Heart left ventricle (tissue), 16 donors: ENCODE measurements around the gene LVRN. TPM values are rescaled to one million over a fixed set of nuclear protein-coding genes. Genes with fewer than 3 reads are reported as not detected.

Experiments
- ATAC-seq, 4 donors: fragments of 200-7000 bp; cut with Tn5 transposase; one replicate each; pipeline ENCODE4 v1.9.1; 2020 to 2022; ENCODE audit warnings: moderate library complexity in 4 of 4, mild to moderate bottlenecking in 3 of 4, moderate number of reproducible peaks in 1 of 4
- DNase-seq, 5 donors: peaks; one replicate each; pipeline ENCODE4 v3.0.0-alpha.2; 2020
- H3K27ac ChIP-seq, 12 donors: fragments of 200-600 bp; sonication (generic) in 4 of 12; one replicate each; pipeline versions ENCODE4 v1.5.0 to v1.8.0; 2016 to 2022; ENCODE audit warnings: mild to moderate bottlenecking in 2 of 12
- H3K27me3 ChIP-seq, 9 donors: fragments of 200-600 bp; sonication (generic) in 2 of 9; one replicate each; pipeline versions ENCODE4 v1.5.1 to v1.8.0; 2016 to 2022; ENCODE audit warnings: mild to moderate bottlenecking in 3 of 9
- H3K36me3 ChIP-seq, 9 donors: fragments of 200-600 bp; sonication (generic) in 2 of 9; one replicate each; pipeline versions ENCODE4 v1.5.0 to v1.8.0; 2018 to 2022; ENCODE audit warnings: mild to moderate bottlenecking in 2 of 9
- H3K4me1 ChIP-seq, 12 donors: fragments of 200-600 bp; sonication (generic) in 4 of 12; one replicate each; pipeline versions ENCODE4 v1.5.0 to v1.8.0; 2016 to 2022; ENCODE audit warnings: mild to moderate bottlenecking in 3 of 12
- H3K4me3 ChIP-seq, 12 donors: fragments of 200-600 bp; sonication (generic) in 4 of 12; one replicate each; pipeline versions ENCODE4 v1.5.0 to v1.8.0; 2017 to 2022; ENCODE audit warnings: mild to moderate bottlenecking in 9 of 12, moderate library complexity in 4 of 12
- H3K9me3 ChIP-seq, 12 donors: fragments of 200-600 bp; sonication (generic) in 4 of 12; one replicate each; pipeline versions ENCODE4 v1.5.0 to v1.8.0; 2016 to 2022; ENCODE audit warnings: mild to moderate bottlenecking in 1 of 12
- POLR2A ChIP-seq, 2 donors: fragments of 450-650 bp; IDR thresholded peaks; one replicate each; pipeline ENCODE4 v1.6.1; 2017; ENCODE audit warnings: antibody characterized with exemption in 2 of 2, mild to moderate bottlenecking in 2 of 2, moderate library complexity in 2 of 2
- WGBS, 4 donors: extraction: QIAGEN DNeasy Blood & Tissue Kit in 2 of 4; methylation state at CpG; one replicate each; pipeline versions ENCODE4 v1.1.5 to v1.1.7; 2013 to 2018; 5-methylcytosine and 5-hydroxymethylcytosine counted together
- intact Hi-C, 10 donors: fragments of 100-400 bp; cut with DNase I; formaldehyde crosslinking; loops; one replicate each; pipeline versions ENCODE4 v1.11.1 to v1.14.2; 2022
- polyA plus RNA-seq, 2 donors: library from polyadenylated mRNA; stranded (reverse); fragments of 200-250 nt; gene quantifications; one replicate each; pipeline ENCODE4 v1.2.3, GENCODE V29; 2013
- total RNA-seq, 9 donors: library from RNA; depleted of rRNA in 2 of 9; stranded (reverse); fragments of >200 nt in 2 of 9; fragmentation: NEBNext Ultra II Directional in 3 of 9; extraction: Animal tissue kit (Norgen Biotek cat#: 25700) in 3 of 9; gene quantifications; one replicate each; pipeline versions ENCODE4 v1.1.0 to v1.2.4, GENCODE V29; 2016 to 2023
- TF ChIP-seq, protein P1 (sequence below), 12 donors: fragments of 200-600 bp; sonication (generic) in 4 of 12; IDR thresholded peaks; one replicate each; pipeline versions ENCODE4 v1.5.0 to v1.8.0; 2018 to 2022; ENCODE audit warnings: antibody characterized with exemption in 12 of 12, mild to moderate bottlenecking in 5 of 12
- donor health status: ischemic (EF 13 %, LVEDD 7.1; RV severe dilation, severe dysfunction).
- donor health status: healthy with polysubstance abuse.
- donor health status: DM: no; HTN: yes; CAD: no.
- donor health status: DM: no; HTN: no; CAD: no.
- donor health status: ischemic (EF 25% LVEDD 6.9; RV normal size, moderate dysfunction).
- donor health status: ischemic (EF 25% LVEDD 5.7; RV mildly dilated, moderate dysfunction).
- donor health status: healthy.
- donor health status: DM: yes; HTN: yes; CAD: no.
- donor health status: ischemic (EF 35%, LVEDD 5.7; RV mildly dilated, moderate dysfunction).
- donor health status: nonischemic (EF 11% LVEDD 7.7; RV severe dilation, severe dysfunction).
- donor health status: DM: yes; HTN: yes; CAD: no.
- donor health status: PGD.
- donor health status: ischemic (EF 29% LVEDD 5.4; RV normal size, mild dysfunction).
- donor health status: nonischemic (EF 23%, LVEDD 6.1; RV moderate dilation, normal function).

LVRN gene
- total and polyA plus RNA-seq, 11 donors = 0.13 to 2.1 (median 0.38) TPM; not detected in 3

DNA sequence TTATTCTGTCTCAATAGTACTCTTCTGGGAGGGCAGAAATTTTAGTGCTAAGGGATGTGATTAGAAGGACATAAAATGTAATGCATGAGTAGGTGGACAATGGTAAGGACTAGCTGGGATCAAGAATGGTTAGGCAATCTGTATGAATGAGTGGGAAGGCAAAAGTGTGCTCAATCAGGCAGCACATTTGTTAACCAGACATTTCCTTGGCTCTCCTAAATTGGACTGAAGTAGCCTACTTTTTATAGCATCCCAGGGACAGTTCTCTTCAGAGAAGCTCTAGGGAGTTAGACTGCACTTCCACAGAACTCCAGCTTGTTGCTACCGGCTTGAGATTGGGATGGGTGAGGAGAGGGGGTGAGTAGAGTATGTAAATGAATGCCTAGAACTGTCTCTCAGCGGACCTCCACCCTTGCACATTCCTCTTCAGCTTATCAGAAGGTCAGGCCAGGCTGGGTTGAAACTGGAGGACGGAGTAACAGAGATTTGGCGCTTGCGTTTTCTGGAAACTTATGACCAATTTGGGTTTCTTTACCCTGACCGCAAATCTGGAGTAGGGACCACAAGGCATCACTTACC lies 51.0 kb downstream of the LVRN start:
- Histone ChIP-seq H3K4me3 (no peak overlapping the region), H3K9me3 (no peaks in the 10 kb centered on the region), H3K27ac (no peak overlapping the region), H3K36me3 (no peaks in the 10 kb centered on the region), H3K4me1 (peaks cover 0 to 6% (median 0%) of the 10 kb centered on the region in 12 donors), H3K27me3 (no peaks in the 10 kb centered on the region)
- intact Hi-C loops = no loop called here
- no peak for DNase-seq
- TF ChIP-seq POLR2A (IDR thresholded peaks at IDR 0.05) = no peak
- TF ChIP-seq, protein P1, sequence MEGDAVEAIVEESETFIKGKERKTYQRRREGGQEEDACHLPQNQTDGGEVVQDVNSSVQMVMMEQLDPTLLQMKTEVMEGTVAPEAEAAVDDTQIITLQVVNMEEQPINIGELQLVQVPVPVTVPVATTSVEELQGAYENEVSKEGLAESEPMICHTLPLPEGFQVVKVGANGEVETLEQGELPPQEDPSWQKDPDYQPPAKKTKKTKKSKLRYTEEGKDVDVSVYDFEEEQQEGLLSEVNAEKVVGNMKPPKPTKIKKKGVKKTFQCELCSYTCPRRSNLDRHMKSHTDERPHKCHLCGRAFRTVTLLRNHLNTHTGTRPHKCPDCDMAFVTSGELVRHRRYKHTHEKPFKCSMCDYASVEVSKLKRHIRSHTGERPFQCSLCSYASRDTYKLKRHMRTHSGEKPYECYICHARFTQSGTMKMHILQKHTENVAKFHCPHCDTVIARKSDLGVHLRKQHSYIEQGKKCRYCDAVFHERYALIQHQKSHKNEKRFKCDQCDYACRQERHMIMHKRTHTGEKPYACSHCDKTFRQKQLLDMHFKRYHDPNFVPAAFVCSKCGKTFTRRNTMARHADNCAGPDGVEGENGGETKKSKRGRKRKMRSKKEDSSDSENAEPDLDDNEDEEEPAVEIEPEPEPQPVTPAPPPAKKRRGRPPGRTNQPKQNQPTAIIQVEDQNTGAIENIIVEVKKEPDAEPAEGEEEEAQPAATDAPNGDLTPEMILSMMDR (IDR thresholded peaks at IDR 0.05) = no peak
- 38 to 50% (median 48%) methylated on average over 6 of the region's 6 CpGs for WGBS, 4 donors
- ATAC-seq = peak in 3 of 4 donors; percentile 13 to 46 (median 42)

DNA sequence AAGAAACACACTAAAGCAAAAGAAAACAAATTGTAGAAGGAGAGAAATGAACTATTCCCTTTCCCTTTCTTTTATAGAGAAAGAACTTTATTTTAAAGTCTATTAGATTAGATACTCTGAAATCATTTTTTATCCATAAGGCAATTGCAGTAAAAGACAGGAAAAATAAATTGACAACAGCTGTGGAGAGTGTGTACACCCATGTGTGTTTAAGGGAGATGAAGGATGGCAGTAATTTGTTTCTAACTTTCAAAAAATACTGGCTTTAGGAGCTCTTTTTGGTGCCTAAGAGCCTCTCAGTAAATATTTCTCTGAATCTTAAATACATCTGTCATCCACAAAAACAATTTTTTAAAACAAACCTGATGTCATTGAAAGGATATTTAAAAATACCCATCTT lies 51.7 kb downstream of the LVRN start:
- Histone ChIP-seq H3K4me3 (no peak overlapping the region), H3K27ac (peak overlapping the region in 1 of 12 donors; percentile 46), H3K36me3 (no peaks in the 10 kb centered on the region), H3K4me1 (peaks cover 0 to 6% (median 0%) of the 10 kb centered on the region in 12 donors), H3K27me3 (no peaks in the 10 kb centered on the region), H3K9me3 (no peaks in the 10 kb centered on the region)
- intact Hi-C loops = no loop called here
- no peak for ATAC-seq
- TF ChIP-seq, protein P1 (IDR thresholded peaks at IDR 0.05) = no peak
- TF ChIP-seq POLR2A (IDR thresholded peaks at IDR 0.05) = no peak
- DNase-seq = no peak

DNA sequence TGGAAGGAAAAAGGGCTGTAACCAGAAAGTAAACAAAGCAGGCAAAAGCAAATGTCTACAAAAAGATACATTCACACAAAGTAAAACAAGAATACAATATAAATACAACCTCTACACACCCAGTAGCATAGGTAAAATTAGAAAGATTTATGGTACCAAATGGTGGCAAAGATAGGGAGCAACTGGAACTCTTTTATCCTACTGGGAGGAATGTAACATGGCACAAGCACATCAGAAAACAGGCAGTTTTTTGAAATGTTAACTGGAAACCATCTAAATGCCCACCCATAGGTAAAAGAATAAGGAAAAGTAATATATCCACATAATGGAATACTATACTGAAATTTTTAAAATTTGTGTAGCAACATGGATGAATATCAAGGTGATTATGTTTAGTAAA lies 61.3 kb downstream of the LVRN start:
- no peaks in the 10 kb centered on the region for H3K9me3 ChIP-seq
- no peak overlapping the region for H3K27ac ChIP-seq
- H3K4me1 ChIP-seq = no peaks in the 10 kb centered on the region
- H3K4me3 ChIP-seq = no peak overlapping the region
- H3K36me3 ChIP-seq = no peaks in the 10 kb centered on the region
- H3K27me3 ChIP-seq = no peaks in the 10 kb centered on the region
- intact Hi-C loops = no loop called here
- ATAC-seq (no peak), DNase-seq (no peak)
- TF ChIP-seq POLR2A (IDR thresholded peaks at IDR 0.05) = no peak
- TF ChIP-seq, protein P1 (IDR thresholded peaks at IDR 0.05) = no peak

DNA sequence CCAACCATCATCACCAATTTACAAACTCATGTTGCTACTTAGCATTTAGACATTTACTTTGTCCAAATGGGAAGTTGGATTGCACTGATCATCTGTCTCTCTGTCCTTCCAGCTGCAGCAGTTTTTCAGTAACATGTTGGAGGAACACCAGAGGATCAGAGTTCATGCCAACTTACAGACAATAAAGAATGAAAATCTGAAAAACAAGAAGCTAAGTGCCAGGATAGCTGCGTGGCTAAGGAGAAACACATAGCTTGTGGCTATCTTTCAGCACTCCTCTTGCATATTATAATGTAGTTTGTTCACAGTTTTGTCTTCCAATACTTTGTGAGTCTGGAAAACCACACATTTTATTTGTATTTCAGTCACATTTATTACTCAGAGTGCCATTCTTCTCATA lies 63.6 kb downstream of the LVRN start:
- no peak overlapping the region for H3K4me3 ChIP-seq
- intact Hi-C loops = no loop called here
- DNase-seq = no peak
- H3K36me3 ChIP-seq = no peaks in the 10 kb centered on the region
- H3K27ac ChIP-seq = no peak overlapping the region
- no peaks in the 10 kb centered on the region for H3K27me3 ChIP-seq
- no peak for ATAC-seq
- no peaks in the 10 kb centered on the region for H3K4me1 ChIP-seq
- 76 to 93% (median 86%) methylated on average over 1 of the region's 1 CpG for WGBS, 4 donors
- H3K9me3 ChIP-seq = no peaks in the 10 kb centered on the region
- TF ChIP-seq POLR2A (IDR thresholded peaks at IDR 0.05) = no peak
- TF ChIP-seq, protein P1 (IDR thresholded peaks at IDR 0.05) = no peak
